ENCODE results near the gene SLC38A10. TPM values are rescaled to one million over a fixed set of nuclear protein-coding genes. Genes with fewer than 3 reads are reported as not detected.

Gene SLC38A10
- total RNA-seq, 6 donors from 2014 or later, result 90.6 to 208 (median 110) TPM

DNA sequence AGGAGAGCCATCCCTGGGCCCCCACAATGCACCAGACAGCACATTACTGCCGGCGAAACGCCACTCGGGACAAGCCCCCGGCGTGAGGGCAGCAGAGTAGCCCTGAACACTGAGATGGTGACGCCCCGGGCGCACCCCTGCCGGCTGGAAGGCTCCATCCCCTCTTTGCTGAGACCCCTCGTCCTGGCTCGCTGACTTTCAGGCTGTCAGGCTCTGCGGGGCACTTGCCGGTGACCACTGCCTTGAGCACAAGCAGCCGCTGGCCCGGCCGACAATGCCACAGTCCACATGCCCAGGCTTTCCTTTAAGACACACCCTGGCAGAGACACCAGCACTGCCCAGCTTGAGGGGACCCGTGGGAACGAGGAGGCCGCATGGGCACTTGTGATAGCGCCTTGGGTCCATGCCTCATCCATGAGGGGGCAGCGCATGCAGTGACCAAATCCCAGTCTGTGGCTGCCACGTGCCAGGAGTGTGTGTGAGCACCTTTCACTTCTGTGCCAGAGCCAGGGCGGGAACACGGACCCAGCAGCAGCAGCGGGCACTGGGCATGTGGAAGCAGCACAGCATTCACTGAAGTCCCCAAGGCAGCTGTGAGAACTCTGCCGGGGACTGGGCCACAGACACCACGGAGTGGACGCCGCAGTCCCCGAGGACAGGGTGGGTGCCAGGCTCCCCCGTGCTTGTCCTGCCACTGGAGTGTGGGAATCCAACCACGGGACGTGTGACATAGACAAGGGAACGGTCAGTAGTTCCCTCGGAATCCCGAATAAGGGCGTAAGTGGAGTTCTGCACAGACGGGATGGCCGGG is 31.5 kb downstream of the SLC38A10 start:
- H3K4me1 ChIP-seq, result no peaks in the 10 kb centered on the region
- TF ChIP-seq EP300 (IDR thresholded peaks at IDR 0.05) (no peak), POLR2AphosphoS5 (IDR thresholded peaks at IDR 0.05) (no peak), CTCF (IDR thresholded peaks at IDR 0.05) (no peak), POLR2A (IDR thresholded peaks at IDR 0.05) (no peak)
- H3K36me3 ChIP-seq, result peaks cover 39 to 89% (median 75%) of the 10 kb centered on the region in 4 donors
- H3K27me3 ChIP-seq, result no peaks in the 10 kb centered on the region
- WGBS, 2 donors, result 94 to 99% methylated on average over 14 to 35 of the region's 40 CpGs
- ATAC-seq (ENCODE audit: low FRiP score in 2 of 2) (no peak), DNase-seq (peak in 1 of 2 donors; percentile 77)
- no peak overlapping the region for H3K27ac ChIP-seq
- no peaks in the 10 kb centered on the region for H3K9me3 ChIP-seq
- no peak overlapping the region for H3K4me3 ChIP-seq

DNA sequence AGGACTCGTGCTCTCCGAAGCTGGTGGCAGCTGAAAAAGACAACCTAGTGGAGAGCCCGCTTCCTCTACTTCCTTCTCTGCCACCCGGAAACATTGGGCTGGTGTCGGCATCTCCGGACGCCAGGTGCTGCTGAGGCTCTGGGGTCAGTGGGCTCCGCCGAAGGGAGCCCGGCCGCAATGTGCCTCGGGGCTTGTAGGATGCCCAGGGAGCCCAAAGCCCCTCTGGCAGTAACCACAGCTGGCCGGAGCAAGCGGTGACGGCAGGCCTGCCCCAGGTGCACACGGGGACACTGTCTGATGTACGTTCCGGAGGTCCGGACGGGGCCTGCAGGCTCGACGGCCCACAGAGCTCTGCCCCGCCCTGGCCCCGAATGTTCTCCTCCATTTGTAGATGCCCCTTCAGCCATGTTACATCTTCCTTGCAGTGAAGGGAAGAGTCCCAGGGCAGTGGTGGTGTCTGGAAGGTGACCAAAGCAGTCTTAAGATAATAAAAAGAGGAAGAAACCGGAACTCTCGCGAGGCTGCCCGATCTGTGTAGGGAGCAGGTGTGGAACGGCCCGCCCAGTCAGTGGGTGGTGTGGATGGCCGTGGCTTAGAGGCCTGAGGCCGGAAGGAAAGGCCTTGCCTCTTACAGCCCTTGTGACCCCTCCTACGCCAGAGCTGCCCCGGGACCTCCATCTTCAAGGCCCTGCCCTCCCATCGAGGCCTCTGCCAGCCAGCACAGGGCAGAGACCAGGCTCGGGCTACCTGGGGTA is 33.3 kb downstream of the SLC38A10 start:
- DNase-seq, result peak in 1 of 2 donors; percentile 61
- no peak overlapping the region for H3K27ac ChIP-seq
- no peaks in the 10 kb centered on the region for H3K4me1 ChIP-seq
- no peaks in the 10 kb centered on the region for H3K9me3 ChIP-seq
- TF ChIP-seq POLR2AphosphoS5 (IDR thresholded peaks at IDR 0.05) (no peak), EP300 (IDR thresholded peaks at IDR 0.05) (no peak), POLR2A (IDR thresholded peaks at IDR 0.05) (no peak), CTCF (IDR thresholded peaks at IDR 0.05) (no peak)
- ATAC-seq (ENCODE audit: low FRiP score in 2 of 2), result no peak
- H3K27me3 ChIP-seq, result no peaks in the 10 kb centered on the region
- peaks cover 39 to 96% (median 81%) of the 10 kb centered on the region in 4 donors for H3K36me3 ChIP-seq
- no peak overlapping the region for H3K4me3 ChIP-seq
- 90 to 93% methylated on average over 22 to 36 of the region's 36 CpGs for WGBS, 2 donors

DNA sequence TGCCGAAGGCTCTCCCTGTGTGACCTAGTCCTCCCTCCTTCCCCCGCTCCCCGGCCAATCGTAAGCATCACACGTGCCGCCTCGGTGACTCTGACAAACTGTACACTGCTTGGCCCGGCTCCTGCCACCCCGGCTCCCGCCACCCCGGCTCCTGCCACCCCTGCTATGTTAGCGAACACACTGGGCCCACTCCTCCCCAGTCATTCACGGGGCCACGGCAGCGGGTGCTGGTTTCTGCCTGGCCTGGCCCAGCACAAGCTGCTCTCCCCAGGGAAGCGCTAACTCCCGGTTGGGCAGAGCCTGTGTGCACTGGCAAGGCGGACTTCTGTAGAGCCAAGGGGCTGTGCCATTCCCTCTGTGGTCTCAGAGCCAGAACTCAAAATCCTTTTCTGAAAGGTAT is 34.0 kb downstream of the SLC38A10 start:
- no peak for ATAC-seq (ENCODE audit: low FRiP score in 2 of 2)
- Histone ChIP-seq H3K27ac (no peak overlapping the region), H3K9me3 (no peaks in the 10 kb centered on the region), H3K4me1 (peaks cover 0 to 5% (median 1%) of the 10 kb centered on the region in 4 donors), H3K4me3 (no peak overlapping the region), H3K36me3 (peaks cover 39 to 93% (median 83%) of the 10 kb centered on the region in 4 donors), H3K27me3 (no peaks in the 10 kb centered on the region)
- TF ChIP-seq EP300 (IDR thresholded peaks at IDR 0.05), result no peak
- TF ChIP-seq POLR2AphosphoS5 (IDR thresholded peaks at IDR 0.05), result no peak
- TF ChIP-seq POLR2A (IDR thresholded peaks at IDR 0.05), result no peak
- TF ChIP-seq CTCF (IDR thresholded peaks at IDR 0.05), result no peak
- 92 to 95% methylated on average over 18 of the region's 18 CpGs for WGBS, 2 donors
- DNase-seq, result peak in 1 of 2 donors; percentile 68

- ATAC-seq (ENCODE audit: low FRiP score in 2 of 2), result no peak
- H3K36me3 ChIP-seq, result peaks cover 36 to 89% (median 78%) of the 10 kb centered on the region in 4 donors
Observed at GRCh38 chr17:81260641-81261040, 34.5 kb downstream of the SLC38A10 start.

More at GRCh38 chr17:81260641-81261040, 34.5 kb downstream of the SLC38A10 start:
- Histone ChIP-seq H3K27me3 (no peaks in the 10 kb centered on the region), H3K9me3 (no peaks in the 10 kb centered on the region), H3K4me3 (no peak overlapping the region), H3K4me1 (peaks cover under 1 to 10% (median 6%) of the 10 kb centered on the region in 4 donors), H3K27ac (no peak overlapping the region)
- TF ChIP-seq POLR2AphosphoS5 (IDR thresholded peaks at IDR 0.05), result no peak
- TF ChIP-seq POLR2A (IDR thresholded peaks at IDR 0.05), result no peak
- TF ChIP-seq EP300 (IDR thresholded peaks at IDR 0.05), result no peak
- TF ChIP-seq CTCF (IDR thresholded peaks at IDR 0.05), result no peak
- peak in 1 of 2 donors; percentile 71 for DNase-seq
- 95 to 100% methylated on average over 4 to 18 of the region's 19 CpGs for WGBS, 2 donors
